ENCODE measurements around the gene UST. TPM values are rescaled to one million over a fixed set of nuclear protein-coding genes. Genes with fewer than 3 reads are reported as not detected.

The UST gene
- total and polyA plus RNA-seq, 2 donors (not counting 1 experiment from before 2014, with no cell fraction given), result 7.3 to 16.9 TPM

- H3K4me3 Mint-ChIP-seq, result no peak overlapping the region
- H3K9me3 Mint-ChIP-seq (ENCODE audit: insufficient read depth), result no peaks in the 10 kb centered on the region
- Histone ChIP-seq H3K9me3 (ENCODE audit: control extremely low read depth in 1 of 3, control insufficient read depth in 2 of 3, insufficient read depth in 1 of 3, low read length in 2 of 3) (no peaks in the 10 kb centered on the region), H2AFZ (ENCODE audit: insufficient read depth, low read depth, low read length, poor library complexity, severe bottlenecking) (no peak overlapping the region), H3K9ac (ENCODE audit: low read length) (no peak overlapping the region), H3K4me1 (ENCODE audit: control insufficient read depth in 2 of 2, insufficient read depth in 2 of 2, low read length in 2 of 2) (no peaks in the 10 kb centered on the region), H4K20me1 (ENCODE audit: control insufficient read depth, insufficient read depth, low read length, poor library complexity, severe bottlenecking) (no peaks in the 10 kb centered on the region), H3K4me3 (ENCODE audit: control extremely low read depth in 1 of 5, extremely low read depth in 1 of 5, insufficient read depth in 1 of 5, low read depth in 2 of 5, low read length in 4 of 5) (no peak overlapping the region), H3K79me2 (ENCODE audit: control insufficient read depth, insufficient read depth, low read length) (no peaks in the 10 kb centered on the region), H3K27ac (ENCODE audit: low read length in 2 of 2) (no peak overlapping the region), H3K36me3 (replicated peaks in 1 of 2; ENCODE audit: control extremely low read depth in 1 of 2, control insufficient read depth in 1 of 2, extremely low read depth in 1 of 2, insufficient read depth in 2 of 2, low read length in 1 of 2) (peaks cover 4 to 7% of the 10 kb centered on the region in 2 experiments), H3K4me2 (replicated peaks; ENCODE audit: low read depth, low read length, poor library complexity, severe bottlenecking) (no peak overlapping the region), H3K27me3 (replicated peaks in 1 of 4; ENCODE audit: control extremely low read depth in 1 of 4, control insufficient read depth in 3 of 4, insufficient read depth in 4 of 4, low read length in 3 of 4) (no peaks in the 10 kb centered on the region)
- ChIA-PET CTCF (interaction anchor here (1.2 kb wide), 1 partner anchor 263 kb away, joined by 3 read pairs; no protein-coding TSS in a partner anchor), POLR2A (no interaction called here)
- peaks cover 3% of the 10 kb centered on the region for H3K4me1 Mint-ChIP-seq
- TF ChIP-seq CTCF (IDR thresholded peaks at IDR 0.05) (no peak), EZH2 (IDR thresholded peaks at IDR 0.05; ENCODE audit: borderline replicate concordance, insufficient read depth, low read depth, low read length, poor library complexity, severe bottlenecking) (no peak)
- H3K27me3 Mint-ChIP-seq, result no peaks in the 10 kb centered on the region
- no peak overlapping the region for H3K27ac Mint-ChIP-seq
- DNase-seq, result no peak
- no peak for ATAC-seq (ENCODE audit: low read depth)
- intact Hi-C loops (cut with micrococcal nuclease), result no loop called here
These were observed 145.4 kb downstream of the UST start for GRCh38 chr6:148892247-148892646.

DNA sequence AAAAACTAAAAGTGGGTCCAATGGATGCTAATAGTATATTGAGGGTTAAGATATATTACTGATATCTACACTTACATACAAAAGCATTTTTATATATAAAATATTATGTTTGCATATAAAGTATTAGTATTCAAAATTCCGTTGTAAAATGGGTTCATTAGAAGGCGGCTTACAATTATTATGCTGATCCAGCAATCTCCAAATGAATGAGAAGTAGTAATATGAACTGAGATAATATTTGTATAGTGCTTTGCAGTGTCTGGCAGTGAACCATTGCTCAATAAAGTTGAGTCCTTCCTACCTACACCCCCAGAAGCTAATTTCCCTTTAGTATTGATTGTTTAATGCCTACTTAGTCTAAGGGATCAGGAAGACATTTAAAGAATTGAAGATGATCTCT, 146.2 kb downstream of the UST start:
- Histone ChIP-seq H4K20me1 (ENCODE audit: control insufficient read depth, insufficient read depth, low read length, poor library complexity, severe bottlenecking) (no peaks in the 10 kb centered on the region), H3K27ac (ENCODE audit: low read length in 2 of 2) (no peak overlapping the region), H3K27me3 (replicated peaks in 1 of 4; ENCODE audit: control extremely low read depth in 1 of 4, control insufficient read depth in 3 of 4, insufficient read depth in 4 of 4, low read length in 3 of 4) (no peaks in the 10 kb centered on the region), H3K79me2 (ENCODE audit: control insufficient read depth, insufficient read depth, low read length) (peaks cover 2% of the 10 kb centered on the region), H3K4me2 (replicated peaks; ENCODE audit: low read depth, low read length, poor library complexity, severe bottlenecking) (no peak overlapping the region), H3K9ac (ENCODE audit: low read length) (no peak overlapping the region), H3K4me1 (ENCODE audit: control insufficient read depth in 2 of 2, insufficient read depth in 2 of 2, low read length in 2 of 2) (no peaks in the 10 kb centered on the region), H3K9me3 (ENCODE audit: control extremely low read depth in 1 of 3, control insufficient read depth in 2 of 3, insufficient read depth in 1 of 3, low read length in 2 of 3) (no peaks in the 10 kb centered on the region), H3K36me3 (replicated peaks in 1 of 2; ENCODE audit: control extremely low read depth in 1 of 2, control insufficient read depth in 1 of 2, extremely low read depth in 1 of 2, insufficient read depth in 2 of 2, low read length in 1 of 2) (peaks cover 1 to 3% of the 10 kb centered on the region in 2 experiments), H2AFZ (ENCODE audit: insufficient read depth, low read depth, low read length, poor library complexity, severe bottlenecking) (no peak overlapping the region), H3K4me3 (ENCODE audit: control extremely low read depth in 1 of 5, extremely low read depth in 1 of 5, insufficient read depth in 1 of 5, low read depth in 2 of 5, low read length in 4 of 5) (no peak overlapping the region)
- DNase-seq (no peak), ATAC-seq (ENCODE audit: low read depth) (no peak)
- no CpG with 5 or more reads among the region's 2 CpGs for WGBS (ENCODE audit: insufficient coverage)
- H3K9me3 Mint-ChIP-seq (ENCODE audit: insufficient read depth), result no peaks in the 10 kb centered on the region
- intact Hi-C loops (cut with micrococcal nuclease), result no loop called here
- TF ChIP-seq CTCF (IDR thresholded peaks at IDR 0.05), result no peak
- TF ChIP-seq EZH2 (IDR thresholded peaks at IDR 0.05; ENCODE audit: borderline replicate concordance, insufficient read depth, low read depth, low read length, poor library complexity, severe bottlenecking), result no peak
- CTCF ChIA-PET, result no interaction called here
- H3K27ac Mint-ChIP-seq, result no peak overlapping the region
- POLR2A ChIA-PET, result no interaction called here
- no peak overlapping the region for H3K4me3 Mint-ChIP-seq
- H3K4me1 Mint-ChIP-seq, result peaks cover 3% of the 10 kb centered on the region
- H3K27me3 Mint-ChIP-seq, result no peaks in the 10 kb centered on the region
